Stimulated activated CD8-positive, alpha-beta memory T cell treated with anti-CD3 and anti-CD28 coated beads, Interleukin-7, amount 100 ng/mL, for 48 hours (primary cell): ENCODE data around the gene FHOD1.

Experiments used
- DNase-seq, 2 donors: peaks; one replicate each; pipeline ENCODE4 v3.0.0-alpha.2; 2020; ENCODE audit warnings: low read depth in 1 of 2; ENCODE audit errors: extremely low read depth in 1 of 2

FHOD1 gene

GRCh38 chr16:67193536-67193935, 53.7 kb downstream of the FHOD1 start:
- DNase-seq = no peak

- DNase-seq = no peak
Observed at GRCh38 chr16:67192781-67193361, 54.4 kb downstream of the FHOD1 start.

GRCh38 chr16:67191995-67192681, 55.1 kb downstream of the FHOD1 start, which contains the start of gene E2F4:
TSS of gene E2F4 (plus strand) at chr16:67192155. CDS start at chr16:67192228, 73 bp downstream.
- peak; percentile 84 for DNase-seq

GRCh38 chr16:67191411-67191994, 55.8 kb downstream of the FHOD1 start:
- no peak for DNase-seq

- DNase-seq = no peak
Observed at GRCh38 chr16:67190448-67191399, 56.6 kb downstream of the FHOD1 start.

GRCh38 chr16:67190041-67190440, 57.2 kb downstream of the FHOD1 start, which contains the start of gene EXOC3L1:
TSS of gene EXOC3L1 (minus strand) at chr16:67190136. CDS start at chr16:67189676, 460 bp downstream.
- no peak for DNase-seq

- DNase-seq = no peak
Observed at GRCh38 chr16:67188798-67189197, 58.5 kb downstream of the FHOD1 start.

GRCh38 chr16:67188323-67188722, 59.0 kb downstream of the FHOD1 start:
- DNase-seq = no peak

- no peak for DNase-seq
Observed at GRCh38 chr16:67187175-67187890, 59.9 kb downstream of the FHOD1 start.

GRCh38 chr16:67186550-67186950, 60.7 kb downstream of the FHOD1 start:
- DNase-seq = no peak

- no peak for DNase-seq
Observed at GRCh38 chr16:67185651-67186134, 61.6 kb downstream of the FHOD1 start.

GRCh38 chr16:67184995-67185650, 62.2 kb downstream of the FHOD1 start:
- peak; percentile 62 to 77 for DNase-seq

- DNase-seq = no peak
Observed at GRCh38 chr16:67184453-67184994, 62.8 kb downstream of the FHOD1 start.

GRCh38 chr16:67183627-67184452, 63.4 kb downstream of the FHOD1 start, which contains the start of gene MATCAP1:
TSS of gene MATCAP1 (minus strand) at chr16:67183963. CDS start at chr16:67180610, 3,353 bp downstream.
- peak; percentile 81 to 95 for DNase-seq

GRCh38 chr16:67183284-67183626, 64.0 kb downstream of the FHOD1 start:
- no peak for DNase-seq

GRCh38 chr16:67182288-67182687, 65.0 kb downstream of the FHOD1 start:
- no peak for DNase-seq

GRCh38 chr16:67181346-67181745, 65.9 kb downstream of the FHOD1 start:
- no peak for DNase-seq

GRCh38 chr16:67180166-67180565, 67.1 kb downstream of the FHOD1 start:
- no peak for DNase-seq
